DMS53 (cell line): ENCODE results near the gene SUSD2.
"Not testable (repeated sequence)": the region's sequence is repeated elsewhere in the genome, so short reads cannot be mapped to it uniquely, and the experiment has no call there.

Experiments used
- DNase-seq: peaks from one replicate; lab custom pipeline; 2025; lab: John Stamatoyannopoulos, UW

SUSD2 gene

DNA sequence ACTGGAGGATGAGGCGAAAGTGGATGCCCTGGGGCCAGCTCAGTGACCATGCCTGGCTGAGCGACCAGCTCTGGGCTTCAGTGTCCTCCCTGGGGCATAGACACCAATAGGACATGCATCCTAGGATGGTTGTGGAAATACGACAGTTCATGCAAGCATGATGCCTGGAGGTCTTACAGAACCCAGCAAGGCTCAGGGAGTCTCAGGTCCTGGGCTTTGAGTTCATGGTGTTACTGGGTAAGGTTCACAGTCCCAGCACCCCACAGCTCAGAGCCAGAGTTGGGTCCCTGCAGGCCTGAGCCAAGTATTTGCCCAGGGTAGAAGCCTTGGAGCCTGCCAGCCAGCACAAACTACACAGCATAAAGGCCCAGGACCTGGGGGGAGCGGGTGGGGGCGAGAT is 4.2 kb upstream of the SUSD2 start:
- DNase-seq: no peak

- no peak for DNase-seq
These were observed 3.8 kb upstream of the SUSD2 start for GRCh38 chr22:24177456-24177855.

- no peak for DNase-seq
These were observed 3.3 kb upstream of the SUSD2 start for GRCh38 chr22:24178021-24178431.

- no peak for DNase-seq
These were observed 2.5 kb upstream of the SUSD2 start for GRCh38 chr22:24178502-24179440.

DNA sequence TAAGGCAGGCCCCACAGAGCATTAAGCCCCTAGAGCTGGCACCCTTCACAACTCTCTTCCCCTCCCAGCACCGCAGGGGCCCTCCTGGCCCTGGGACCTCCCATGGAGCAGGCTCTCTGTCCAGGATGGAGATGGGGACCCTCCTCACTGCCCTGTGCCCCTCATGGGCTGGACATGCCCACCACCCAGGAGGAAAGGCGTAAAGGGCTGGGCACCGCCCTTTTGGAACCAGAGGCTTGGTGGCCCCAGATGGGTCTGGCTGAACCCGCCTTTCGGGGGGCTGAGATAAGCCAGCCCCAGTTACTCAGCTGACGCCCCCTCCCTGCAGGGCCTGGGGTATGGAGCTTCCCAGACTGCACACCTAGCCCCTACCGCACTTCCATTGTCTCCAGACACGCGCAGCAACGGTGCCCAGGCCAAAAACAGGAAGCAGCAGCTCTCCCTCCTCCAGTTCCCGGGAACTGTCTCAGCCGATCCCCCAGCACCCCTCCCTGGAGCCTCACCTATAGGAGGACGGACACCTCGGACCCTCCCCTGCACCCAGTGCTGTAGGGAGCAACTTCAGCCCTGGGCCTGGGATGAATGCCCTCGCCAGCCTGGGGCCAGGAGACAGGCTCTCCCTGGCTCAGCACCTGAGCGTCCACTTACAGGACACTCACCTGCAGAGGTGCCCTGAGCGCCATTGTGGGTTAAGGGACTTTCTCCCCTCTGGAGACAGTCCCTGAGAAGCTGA is 1.6 kb upstream of the SUSD2 start:
- no peak for DNase-seq

DNA sequence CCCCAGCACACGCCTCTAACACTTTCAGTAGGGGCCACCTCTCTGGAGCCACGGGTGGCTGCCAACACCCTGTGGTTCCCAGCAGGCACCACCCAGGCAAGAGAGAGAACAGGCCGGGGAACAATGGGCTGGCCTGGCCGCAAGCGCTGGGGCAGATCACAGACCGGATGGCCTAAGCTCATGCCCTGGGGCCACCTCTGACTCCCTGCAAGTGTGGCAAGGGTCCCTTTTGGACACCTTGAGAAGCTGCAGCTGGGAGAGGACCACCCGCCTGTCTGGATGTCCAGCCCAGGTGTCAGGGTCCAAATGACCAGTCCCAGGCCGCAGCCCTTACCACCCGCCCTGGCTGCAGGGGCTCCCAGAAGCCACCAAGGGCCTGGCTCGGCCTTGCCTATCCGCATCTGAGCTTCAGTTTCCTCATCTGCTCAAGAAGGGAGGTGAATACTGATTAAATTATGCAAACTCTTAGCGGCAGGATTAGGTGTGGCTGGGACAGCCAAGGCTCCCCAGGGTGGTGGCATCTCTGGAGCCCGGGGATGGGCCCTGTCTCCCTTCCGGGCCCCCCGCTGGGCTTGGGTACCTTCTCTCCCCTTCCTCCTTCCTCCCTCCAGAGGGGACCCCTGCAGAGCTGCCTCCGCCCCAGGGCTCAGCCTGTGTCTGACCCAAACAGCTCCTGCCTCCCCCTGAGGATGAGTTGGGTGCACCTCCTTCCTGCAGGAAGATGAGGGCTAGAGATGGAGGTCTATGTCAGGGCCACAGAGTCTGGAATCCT is 785 bp upstream of the SUSD2 start:
- DNase-seq: no peak

DNA sequence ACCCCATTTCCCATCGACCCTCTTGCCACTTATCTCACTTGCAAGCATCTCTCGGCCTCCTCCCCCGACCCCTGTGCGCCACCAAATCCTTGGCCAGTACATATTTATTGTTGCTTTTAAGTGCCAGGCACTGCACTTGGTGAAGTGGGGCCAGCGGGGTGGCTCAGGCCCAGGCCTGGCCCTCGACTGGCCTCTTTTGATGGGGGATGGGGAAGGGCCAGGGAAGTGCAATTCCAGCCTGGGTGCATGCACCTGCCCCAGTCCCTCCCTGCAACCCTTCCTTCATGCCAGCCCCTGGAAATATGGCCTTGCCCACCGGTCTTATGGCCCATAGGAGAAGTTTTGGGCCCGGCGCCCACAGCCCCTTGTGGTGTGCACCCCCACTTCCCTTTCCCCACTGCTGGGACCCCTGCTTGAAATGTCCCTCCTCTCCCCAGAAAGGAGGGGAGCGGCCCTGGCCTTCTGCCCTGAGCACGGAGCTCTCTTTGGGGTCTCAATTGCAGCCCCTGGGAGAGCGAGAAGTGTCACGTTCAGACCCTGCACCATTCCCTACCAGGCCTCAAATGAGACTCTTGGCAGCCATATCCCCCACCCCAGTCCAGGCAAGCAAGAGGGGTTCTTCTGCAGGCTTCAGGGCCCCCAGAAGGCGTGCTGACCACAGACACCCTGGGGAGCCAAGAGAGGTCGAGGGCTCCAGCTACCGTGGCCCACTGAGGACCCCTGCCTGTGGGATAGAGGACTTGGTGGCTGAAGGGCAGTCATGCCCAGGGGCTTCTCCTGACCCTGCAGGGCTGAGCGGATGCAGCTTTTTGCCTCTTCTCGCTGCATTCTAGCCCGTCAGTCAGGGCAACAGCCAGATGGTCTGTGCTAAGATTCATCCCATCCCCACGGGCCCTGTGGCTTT is 961 bp downstream of the SUSD2 start:
- peak; percentile 7 for DNase-seq

GRCh38 chr22:24182900-24183246 is 1.6 kb downstream of the SUSD2 start:
- not testable (repeated sequence) for DNase-seq

DNA sequence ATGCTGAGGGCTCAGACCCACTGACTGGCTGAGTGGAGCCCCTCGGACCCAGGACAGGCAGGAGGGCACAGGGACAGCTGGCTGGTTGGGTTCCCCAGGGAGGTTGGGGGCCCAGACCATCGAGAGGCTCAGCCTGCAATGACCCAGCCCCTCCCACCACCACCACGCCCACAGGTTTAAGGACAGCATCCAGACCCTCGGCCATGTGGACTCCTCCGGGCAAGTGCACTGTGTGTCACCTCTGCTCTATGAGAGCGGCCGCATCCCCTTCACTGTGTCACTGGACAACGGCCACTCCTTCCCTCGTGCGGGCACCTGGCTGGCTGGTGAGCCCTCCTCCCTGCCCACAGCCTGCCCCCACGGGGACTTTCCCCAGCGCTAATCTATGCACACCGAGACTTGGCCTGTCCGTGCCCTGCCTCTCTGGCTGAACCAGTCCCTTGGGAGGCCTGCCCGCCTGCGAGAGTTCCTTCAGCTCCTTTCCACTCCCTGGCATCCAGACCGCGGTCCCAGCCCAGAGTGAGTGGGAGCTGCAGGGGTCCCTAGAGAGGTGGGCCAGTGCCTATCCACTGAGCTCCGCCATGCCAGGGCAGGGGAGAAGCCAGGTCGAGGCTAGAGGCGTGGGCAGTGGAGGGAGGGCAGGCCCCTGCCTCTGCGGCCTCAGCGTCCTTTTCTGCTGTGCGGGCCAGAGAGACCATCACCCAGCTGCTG is 2.2 kb downstream of the SUSD2 start:
- peak; percentile 8 for DNase-seq

GRCh38 chr22:24184057-24184798 is 2.9 kb downstream of the SUSD2 start:
- DNase-seq: no peak

- no peak for DNase-seq
These were observed 3.8 kb downstream of the SUSD2 start for GRCh38 chr22:24185001-24185500.

GRCh38 chr22:24185501-24186351 is 4.4 kb downstream of the SUSD2 start:
- DNase-seq: no peak

DNA sequence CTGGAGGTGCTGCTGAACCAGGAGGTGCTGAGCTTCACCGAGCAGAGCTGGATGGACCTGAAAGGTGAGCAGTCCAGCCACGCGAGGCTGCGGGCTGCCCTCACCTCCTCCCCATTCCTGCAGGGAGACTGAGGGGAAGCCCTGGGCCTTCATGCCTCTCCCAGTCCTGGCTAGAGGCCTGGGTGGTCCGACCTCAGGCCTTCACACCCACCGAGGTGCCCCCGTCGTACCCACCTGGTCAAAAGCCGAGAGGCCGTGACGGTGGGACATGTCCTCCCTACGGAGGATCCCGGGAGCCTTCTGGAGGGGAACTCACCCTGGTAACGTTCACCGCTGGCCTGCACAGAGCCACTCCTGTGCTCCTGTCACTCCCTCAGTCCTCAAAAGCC is 5.1 kb downstream of the SUSD2 start:
- DNase-seq: no peak

DNA sequence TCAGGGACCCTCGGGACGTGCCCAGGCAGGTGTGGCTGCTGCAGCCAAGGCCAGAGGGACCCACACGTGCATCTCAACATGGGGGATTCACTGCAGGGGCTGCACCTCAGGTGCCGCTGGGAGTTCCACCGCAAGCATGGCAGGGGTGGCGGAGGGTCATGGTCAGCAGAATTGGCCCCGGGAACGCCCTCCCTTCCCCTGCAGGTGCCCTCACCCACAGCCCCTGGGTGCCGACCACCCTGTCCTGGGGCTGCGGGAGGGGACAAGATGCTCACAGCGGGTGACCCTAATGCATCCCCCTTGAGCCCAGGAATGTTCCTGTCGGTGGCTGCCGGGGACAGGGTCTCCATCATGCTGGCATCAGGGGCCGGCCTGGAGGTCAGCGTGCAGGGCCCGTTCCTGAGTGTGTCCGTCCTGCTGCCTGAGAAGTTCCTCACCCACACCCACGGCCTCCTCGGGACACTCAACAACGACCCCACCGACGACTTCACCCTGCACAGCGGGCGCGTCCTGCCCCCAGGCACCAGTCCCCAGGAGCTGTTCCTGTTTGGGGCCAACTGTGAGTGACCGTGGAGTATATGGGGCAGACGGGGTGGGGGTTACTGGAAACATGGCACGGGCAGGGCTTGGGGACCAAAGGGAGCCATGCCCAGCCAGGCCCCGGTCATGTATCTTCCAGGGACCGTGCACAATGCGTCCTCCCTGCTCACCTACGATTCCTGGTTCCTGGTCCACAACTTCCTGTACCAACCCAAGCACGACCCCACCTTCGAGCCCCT is 5.8 kb downstream of the SUSD2 start:
- no peak for DNase-seq

- peak; percentile 10 for DNase-seq
These were observed 6.7 kb downstream of the SUSD2 start for GRCh38 chr22:24187731-24188644.

DNA sequence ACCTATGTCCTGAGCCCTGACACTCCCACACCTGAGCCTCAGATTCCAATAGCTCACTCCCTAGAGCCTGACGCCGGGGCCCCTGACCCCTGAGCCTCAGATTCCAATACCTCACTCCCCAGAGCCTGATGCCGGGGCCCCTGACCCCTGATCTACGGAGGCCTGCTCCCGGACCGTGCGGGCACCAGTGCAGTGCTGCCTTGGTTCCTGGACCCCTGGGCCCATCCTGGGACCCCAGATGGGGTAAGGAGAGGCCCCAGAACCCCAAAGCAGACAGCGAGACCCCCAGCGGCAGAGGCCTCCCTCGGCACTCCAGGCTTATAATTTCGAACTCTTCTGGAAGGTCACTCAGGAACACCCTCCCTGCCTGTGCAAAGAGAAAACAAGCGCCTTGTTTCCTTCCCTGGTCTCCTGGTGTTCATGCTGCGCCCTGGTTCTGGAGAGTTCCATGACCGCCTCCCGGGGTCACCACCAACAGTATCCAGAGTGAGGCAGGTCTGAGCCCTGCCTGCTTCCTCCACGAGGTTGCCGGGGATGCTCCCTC is 7.5 kb downstream of the SUSD2 start:
- DNase-seq: no peak
